GM18867 (cell line): ENCODE results near the gene PTPRD.

Experiments used
- ATAC-seq: cut with Tn5 transposase; IDR thresholded peaks from one replicate; pipeline ENCODE4 v1.9.1; 2021; ENCODE audit warnings: mild to moderate bottlenecking, moderate library complexity; ENCODE audit not compliant: unreplicated experiment

The PTPRD gene

GRCh38 chr9:8437876-8438275 lies 2174.9 kb downstream of the PTPRD start:
- no peak for ATAC-seq

DNA sequence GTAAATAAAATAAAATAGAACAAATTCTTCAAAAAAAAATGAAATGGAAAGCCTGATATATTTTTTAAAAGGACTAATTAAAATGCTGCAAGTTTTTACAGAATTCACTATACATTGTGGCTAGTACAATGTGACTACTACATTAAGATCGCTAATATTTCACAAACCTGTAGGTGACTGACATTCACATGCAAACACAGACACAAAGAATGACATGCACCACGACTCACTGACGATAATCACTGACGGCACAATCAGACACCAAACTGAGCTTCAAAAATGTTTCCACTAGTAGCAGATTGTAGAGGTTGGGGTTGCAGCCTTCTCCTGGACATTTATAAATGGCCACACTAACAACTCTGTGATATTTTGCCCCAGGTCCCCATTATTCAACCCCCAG lies 2175.5 kb downstream of the PTPRD start:
- no peak for ATAC-seq

- no peak for ATAC-seq
These were observed 2176.0 kb downstream of the PTPRD start for GRCh38 chr9:8436786-8437185.

GRCh38 chr9:8434621-8435020 lies 2178.2 kb downstream of the PTPRD start:
- no peak for ATAC-seq

GRCh38 chr9:8432224-8432623 lies 2180.6 kb downstream of the PTPRD start:
- no peak for ATAC-seq

DNA sequence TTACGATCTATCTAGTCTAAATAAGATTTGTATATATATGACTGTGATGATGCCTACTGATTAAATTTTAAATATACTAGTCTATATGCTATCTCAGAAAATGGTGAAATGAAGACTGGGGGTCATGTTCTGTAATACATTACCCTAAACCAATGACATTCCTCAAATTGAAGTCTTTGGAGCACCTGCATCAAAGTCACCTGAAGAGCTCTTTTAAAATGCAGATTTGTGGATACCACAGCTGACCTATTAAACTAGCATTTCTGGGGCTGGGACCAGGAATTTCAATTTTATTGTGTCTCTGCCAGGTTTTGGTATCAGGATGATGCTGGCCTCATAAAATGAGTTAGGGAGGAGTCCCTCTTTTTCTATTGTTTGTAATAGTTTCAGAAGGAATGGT lies 2181.3 kb downstream of the PTPRD start:
- ATAC-seq, result no peak

GRCh38 chr9:8430945-8431344 lies 2181.9 kb downstream of the PTPRD start:
- no peak for ATAC-seq

DNA sequence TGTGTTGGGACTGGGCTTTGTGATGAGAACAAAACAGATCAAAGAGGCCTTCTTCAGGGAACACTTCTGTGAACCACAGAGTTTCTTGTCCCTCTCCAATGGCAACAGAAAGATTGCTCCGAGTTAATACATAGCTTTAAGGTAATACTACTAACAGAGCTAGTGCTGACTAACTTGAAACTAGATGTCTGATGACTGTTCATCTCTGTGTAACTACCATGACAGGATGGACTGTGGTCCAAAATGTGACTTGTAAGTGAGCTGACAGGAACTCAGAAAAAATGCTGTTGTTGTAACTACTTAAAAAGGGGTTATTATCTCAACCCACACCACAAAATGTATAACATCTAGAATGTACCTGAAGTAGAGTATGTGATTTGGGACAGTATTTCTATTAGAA lies 2183.0 kb downstream of the PTPRD start:
- no peak for ATAC-seq

DNA sequence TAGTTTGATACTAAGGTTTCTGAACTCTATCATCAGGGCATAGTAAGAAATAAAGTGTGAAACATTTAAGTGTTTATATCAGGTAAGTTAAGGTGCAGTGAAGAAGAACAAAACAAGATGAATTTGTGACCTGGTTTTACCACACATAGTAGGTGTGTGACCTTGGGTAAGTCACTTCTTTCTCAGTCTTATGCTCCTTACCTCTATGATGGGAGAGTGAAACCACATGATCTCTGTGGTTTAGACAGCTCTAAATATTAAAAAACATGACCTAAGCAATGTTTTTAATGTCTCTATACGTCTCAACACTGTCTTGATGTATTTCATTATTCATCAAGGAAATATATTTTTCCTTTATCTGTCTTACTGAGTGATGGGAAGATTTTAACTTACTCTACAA lies 2183.6 kb downstream of the PTPRD start:
- no peak for ATAC-seq

DNA sequence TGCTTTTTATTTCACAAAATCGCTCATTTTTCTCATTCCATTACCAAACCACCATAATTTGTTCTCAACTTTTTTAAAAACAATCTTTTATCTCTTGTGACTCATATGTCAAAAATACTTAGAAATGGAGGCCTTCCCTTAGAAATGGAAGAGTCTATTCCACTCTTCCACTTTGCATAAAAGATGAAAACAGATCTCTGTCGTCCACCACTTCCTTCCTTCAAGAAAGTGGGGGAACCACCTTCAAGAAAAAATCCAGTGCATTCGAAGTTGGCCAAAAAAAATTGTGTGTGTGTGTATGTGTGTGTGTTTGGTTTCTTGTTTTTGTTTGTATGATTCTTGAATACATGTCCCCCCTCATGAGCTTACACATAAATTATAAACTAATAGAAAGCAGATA lies 2184.4 kb downstream of the PTPRD start:
- ATAC-seq, result no peak

GRCh38 chr9:8424786-8425410 lies 2187.9 kb downstream of the PTPRD start:
- no peak for ATAC-seq

DNA sequence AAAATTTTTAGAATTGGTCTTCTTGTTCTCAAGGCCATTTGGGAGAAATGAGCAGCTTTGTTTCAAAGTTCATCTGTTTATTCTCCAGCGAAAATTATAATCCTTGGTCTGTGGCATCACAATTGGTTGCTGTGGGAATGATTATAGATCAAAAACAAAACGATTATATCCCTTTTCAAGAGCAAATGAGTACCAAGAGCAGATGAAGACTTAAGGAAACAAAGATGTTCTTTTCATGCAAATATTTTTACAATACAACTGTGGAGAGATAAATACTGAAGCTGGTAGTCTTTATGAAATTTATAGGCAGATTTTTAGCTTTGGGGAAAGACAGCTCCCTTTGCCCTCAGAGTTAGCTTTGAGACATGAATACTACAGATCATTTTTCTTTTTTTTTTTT lies 2192.4 kb downstream of the PTPRD start:
- ATAC-seq, result no peak

GRCh38 chr9:8419596-8420275 lies 2193.1 kb downstream of the PTPRD start:
- no peak for ATAC-seq

DNA sequence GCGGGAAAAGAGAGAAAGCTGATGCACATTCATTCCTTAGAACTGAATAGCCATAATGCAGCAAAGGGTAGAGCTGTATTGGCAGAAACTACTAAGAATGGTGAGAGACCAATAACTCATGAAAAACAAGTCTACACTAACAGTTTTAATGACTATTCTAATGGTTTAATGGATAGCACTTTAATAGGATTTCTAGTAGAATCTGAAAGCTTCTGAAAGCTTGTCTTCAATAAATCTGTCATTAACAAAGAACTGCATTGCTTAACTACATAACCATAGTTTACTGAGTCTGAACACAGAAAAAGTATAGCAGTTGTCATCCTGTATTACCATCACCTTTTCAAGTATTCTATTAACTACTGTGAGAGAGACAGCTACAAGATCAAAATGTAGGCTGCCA lies 2195.5 kb downstream of the PTPRD start:
- no peak for ATAC-seq

DNA sequence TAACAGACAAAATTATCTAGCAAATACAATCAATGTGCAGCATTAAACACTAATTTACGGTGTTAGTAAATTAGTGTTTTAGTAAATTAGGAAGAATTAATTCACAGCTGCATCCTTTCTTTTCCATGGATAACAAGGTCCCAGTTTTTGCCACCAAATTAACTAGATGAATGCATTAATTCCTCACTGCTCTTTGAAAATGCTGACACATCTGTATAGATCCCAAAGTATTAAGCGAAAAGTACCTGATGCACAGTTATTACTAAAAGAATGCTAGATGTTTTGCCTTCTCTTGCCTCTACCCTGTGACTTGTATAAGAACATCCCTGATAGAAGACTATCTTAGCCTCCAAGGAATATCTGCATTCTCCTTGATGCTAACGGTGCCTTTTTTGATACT lies 2200.5 kb downstream of the PTPRD start:
- ATAC-seq, result no peak

DNA sequence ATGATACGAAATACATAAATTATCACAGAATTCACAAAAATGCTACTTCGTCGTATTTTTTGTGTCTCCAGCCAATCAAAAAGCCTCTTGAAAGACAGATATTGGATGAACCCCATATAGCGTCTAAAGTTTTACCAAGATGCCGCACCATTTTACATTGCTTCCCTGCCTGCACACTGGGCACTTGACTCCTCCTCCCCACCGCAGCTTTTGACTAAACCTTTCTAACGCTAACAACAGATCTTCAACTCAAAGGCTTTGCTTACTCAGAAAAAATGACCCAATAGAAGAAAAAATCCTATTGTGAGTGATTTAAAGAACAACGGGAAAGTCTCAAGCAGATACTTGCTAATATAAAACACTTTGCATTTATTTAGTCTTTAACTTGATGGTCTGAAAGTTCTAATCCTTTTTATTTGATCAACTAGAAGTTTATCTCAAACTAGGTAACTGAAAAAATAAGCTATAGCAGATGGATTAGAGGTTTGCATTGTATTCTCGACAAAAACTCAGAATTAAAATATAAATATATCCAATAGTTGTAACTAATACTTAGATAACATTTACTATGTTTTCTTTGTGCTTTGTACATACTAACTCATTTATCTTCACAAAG lies 2204.1 kb downstream of the PTPRD start:
- ATAC-seq, result no peak

- no peak for ATAC-seq
These were observed 2210.7 kb downstream of the PTPRD start for GRCh38 chr9:8401961-8402705.

GRCh38 chr9:8400378-8400777 lies 2212.4 kb downstream of the PTPRD start:
- no peak for ATAC-seq

- no peak for ATAC-seq
These were observed 2217.8 kb downstream of the PTPRD start for GRCh38 chr9:8395022-8395421.

DNA sequence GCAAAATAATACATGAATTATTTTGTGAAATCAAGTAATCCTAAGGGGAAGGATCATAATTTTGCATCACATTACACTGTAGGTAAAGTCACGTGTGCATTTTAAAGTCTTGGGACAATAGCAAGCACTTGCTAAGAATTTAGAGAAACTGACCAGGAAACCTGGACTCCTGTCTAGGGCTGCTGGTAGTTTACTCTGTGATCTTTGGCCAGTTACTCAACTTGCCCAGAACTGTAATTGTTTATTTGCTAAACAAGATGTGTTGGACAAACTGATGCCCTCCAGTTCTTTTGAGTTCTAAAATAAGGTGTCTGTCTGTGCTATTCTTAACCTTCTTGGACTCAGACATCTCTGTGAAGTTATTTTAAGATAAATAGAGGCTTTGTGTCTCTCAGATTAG lies 2218.5 kb downstream of the PTPRD start:
- ATAC-seq, result no peak

DNA sequence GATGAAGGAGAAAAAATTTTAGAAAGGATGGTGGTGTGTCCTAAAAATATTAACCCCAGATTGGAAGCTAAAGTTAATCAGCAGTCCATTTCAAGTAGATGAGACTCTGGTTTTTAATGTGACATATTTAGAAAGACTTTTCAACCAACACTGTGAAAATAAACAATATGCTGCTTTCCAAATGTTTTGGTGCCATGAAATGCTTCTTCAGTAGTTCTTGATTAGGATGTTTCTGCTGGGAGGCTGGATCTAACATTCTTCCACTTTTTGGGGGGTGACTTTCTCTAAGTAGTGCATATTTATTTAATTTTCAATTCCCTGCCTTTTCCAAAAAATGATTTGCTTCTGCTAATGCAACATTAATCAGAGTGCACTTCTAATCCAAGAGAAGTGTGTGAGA lies 2219.9 kb downstream of the PTPRD start:
- ATAC-seq, result no peak

DNA sequence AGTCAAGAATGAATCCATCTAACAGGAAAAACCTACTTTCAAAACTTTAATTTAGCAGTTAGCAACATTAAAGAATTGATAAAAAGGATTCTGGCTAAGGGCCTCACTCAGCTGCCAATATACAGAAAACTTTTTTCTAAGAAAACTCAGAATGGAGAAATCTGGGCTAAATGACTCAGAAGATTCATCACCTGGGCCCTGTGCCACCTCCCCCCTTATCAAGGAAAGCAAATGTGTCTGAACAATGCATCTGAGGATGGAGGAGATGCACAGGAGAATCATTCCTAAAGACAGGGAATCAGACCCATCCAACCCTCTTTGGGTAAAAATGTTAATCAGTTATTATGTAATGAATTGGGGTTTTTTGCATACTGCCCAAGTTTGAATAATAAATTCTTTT lies 2221.2 kb downstream of the PTPRD start:
- ATAC-seq, result no peak
